ENCODE data around the gene INO80E. TPM values are rescaled to one million over a fixed set of nuclear protein-coding genes. Genes with fewer than 3 reads are reported as not detected.

Gene INO80E
- total RNA-seq, 1 experiment from 2014 or later, result 94.1 TPM

DNA sequence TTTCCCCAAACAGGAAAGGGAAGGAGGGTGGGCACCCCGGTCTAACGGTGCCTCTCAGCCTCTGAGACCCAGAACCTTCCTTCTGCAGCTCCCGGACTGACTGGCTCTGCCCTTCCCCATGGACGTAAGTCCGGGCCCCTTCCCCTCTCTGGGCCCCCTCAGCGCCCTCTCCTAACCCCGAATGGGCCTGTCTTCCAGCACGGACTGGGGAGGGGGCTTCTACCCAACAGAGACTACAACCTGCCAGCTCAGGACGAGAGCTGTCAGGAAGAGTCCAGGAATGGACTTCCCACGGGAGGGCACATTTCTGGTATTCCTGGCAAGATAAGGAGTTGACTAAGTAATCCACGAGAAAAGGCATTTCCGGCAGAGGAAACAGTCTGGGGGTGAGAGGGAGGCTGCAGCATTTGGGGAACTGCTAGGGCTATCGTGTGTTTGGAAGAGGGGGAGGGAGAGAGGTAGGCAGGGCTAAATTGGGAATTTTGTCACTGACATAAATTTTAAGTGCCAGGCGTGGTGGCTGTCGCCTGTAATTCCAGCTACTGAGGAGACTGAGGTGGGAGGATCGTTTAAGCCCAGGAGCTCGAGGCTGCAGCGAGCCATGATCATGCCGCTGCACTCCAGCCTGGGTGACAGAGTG is 57.5 kb downstream of the INO80E start:
- Histone ChIP-seq H3K79me2 (ENCODE audit: insufficient read depth, low read length) (no peaks in the 10 kb centered on the region), H2BK20ac (ENCODE audit: low read depth, low read length, poor library complexity, severe bottlenecking) (no peak overlapping the region), H3T11ph (ENCODE audit: low read length) (no peak overlapping the region), H2BK15ac (ENCODE audit: low read depth, low read length) (no peak overlapping the region), H3K23me2 (ENCODE audit: insufficient read length, low read depth, low read length, poor library complexity, severe bottlenecking) (peaks cover 9% of the 10 kb centered on the region), H2BK5ac (ENCODE audit: insufficient read length, low read length) (no peak overlapping the region), H2BK12ac (ENCODE audit: insufficient read length, low read depth, low read length) (no peak overlapping the region), H4K20me1 (ENCODE audit: control insufficient read depth, insufficient read depth, insufficient read length) (no peaks in the 10 kb centered on the region), H3K4ac (ENCODE audit: low read depth, low read length) (no peak overlapping the region), H3K56ac (ENCODE audit: insufficient read length, low read depth, low read length) (no peak overlapping the region), H3K27ac (ENCODE audit: insufficient read length, low read depth, low read length) (no peak overlapping the region), H4K5ac (ENCODE audit: insufficient read length, low read depth, low read length) (no peak overlapping the region), H4K8ac (replicated peaks; ENCODE audit: insufficient read length, low read depth, low read length) (no peak overlapping the region), H3K4me2 (ENCODE audit: insufficient read depth, insufficient read length, low read length) (peak overlapping the region; percentile 79), H3K9me3 (ENCODE audit: control insufficient read depth, low read depth, low read length) (no peaks in the 10 kb centered on the region), H2AK5ac (ENCODE audit: insufficient read length, low read length) (no peak overlapping the region), H3K27me3 (ENCODE audit: insufficient read depth, low read length) (no peaks in the 10 kb centered on the region), H2AFZ (ENCODE audit: low read length) (no peak overlapping the region), H3K79me1 (ENCODE audit: insufficient read depth, low read depth, low read length, poor library complexity, severe bottlenecking) (no peaks in the 10 kb centered on the region), H3K23ac (ENCODE audit: insufficient read length, low read depth, low read length) (no peak overlapping the region), H3K14ac (ENCODE audit: insufficient read depth, low read length) (no peak overlapping the region; the same call in 1 of the 2 replicates), H4K91ac (ENCODE audit: insufficient read length, low read depth, low read length) (no peak overlapping the region), H2BK120ac (ENCODE audit: low read depth, low read length, poor library complexity, severe bottlenecking) (no peak overlapping the region), H3K18ac (ENCODE audit: insufficient read length, low read depth, low read length) (no peak overlapping the region), H3K4me1 (ENCODE audit: insufficient read depth, low read length) (no peaks in the 10 kb centered on the region), H3K9ac (ENCODE audit: extremely low read depth, insufficient read length, low read length) (peak overlapping the region; percentile 60)
- Mint-ChIP-seq H3K9me3 (no peaks in the 10 kb centered on the region), H3K27ac (no peak overlapping the region), H3K27me3 (ENCODE audit: low read depth) (peaks cover 16% of the 10 kb centered on the region), H3K4me3 (peak overlapping the region; percentile 79 to 86), H3K4me1 (peaks cover 13 to 20% of the 10 kb centered on the region in 2 experiments), H3K36me3 (ENCODE audit: insufficient read depth in 1 of 3, low read depth in 3 of 3) (no peaks in the 10 kb centered on the region)
- WGBS (ENCODE audit: extremely low coverage, insufficient read length, low lambda C conversion rate), result no CpG with 5 or more reads among the region's 19 CpGs
- DNase-seq, result no peak
- TF ChIP-seq, protein P1, sequence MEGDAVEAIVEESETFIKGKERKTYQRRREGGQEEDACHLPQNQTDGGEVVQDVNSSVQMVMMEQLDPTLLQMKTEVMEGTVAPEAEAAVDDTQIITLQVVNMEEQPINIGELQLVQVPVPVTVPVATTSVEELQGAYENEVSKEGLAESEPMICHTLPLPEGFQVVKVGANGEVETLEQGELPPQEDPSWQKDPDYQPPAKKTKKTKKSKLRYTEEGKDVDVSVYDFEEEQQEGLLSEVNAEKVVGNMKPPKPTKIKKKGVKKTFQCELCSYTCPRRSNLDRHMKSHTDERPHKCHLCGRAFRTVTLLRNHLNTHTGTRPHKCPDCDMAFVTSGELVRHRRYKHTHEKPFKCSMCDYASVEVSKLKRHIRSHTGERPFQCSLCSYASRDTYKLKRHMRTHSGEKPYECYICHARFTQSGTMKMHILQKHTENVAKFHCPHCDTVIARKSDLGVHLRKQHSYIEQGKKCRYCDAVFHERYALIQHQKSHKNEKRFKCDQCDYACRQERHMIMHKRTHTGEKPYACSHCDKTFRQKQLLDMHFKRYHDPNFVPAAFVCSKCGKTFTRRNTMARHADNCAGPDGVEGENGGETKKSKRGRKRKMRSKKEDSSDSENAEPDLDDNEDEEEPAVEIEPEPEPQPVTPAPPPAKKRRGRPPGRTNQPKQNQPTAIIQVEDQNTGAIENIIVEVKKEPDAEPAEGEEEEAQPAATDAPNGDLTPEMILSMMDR (conservative IDR thresholded peaks at IDR 0.05), result no peak
